ENCODE results near the gene PHLDB2.
A peak's percentile ranks its signal among the peaks of the same experiment; 100 is the strongest.

The PHLDB2 gene

GRCh38 chr3:111970376-111970775 is 111.3 kb downstream of the PHLDB2 start:
- TF ChIP-seq, protein P1, sequence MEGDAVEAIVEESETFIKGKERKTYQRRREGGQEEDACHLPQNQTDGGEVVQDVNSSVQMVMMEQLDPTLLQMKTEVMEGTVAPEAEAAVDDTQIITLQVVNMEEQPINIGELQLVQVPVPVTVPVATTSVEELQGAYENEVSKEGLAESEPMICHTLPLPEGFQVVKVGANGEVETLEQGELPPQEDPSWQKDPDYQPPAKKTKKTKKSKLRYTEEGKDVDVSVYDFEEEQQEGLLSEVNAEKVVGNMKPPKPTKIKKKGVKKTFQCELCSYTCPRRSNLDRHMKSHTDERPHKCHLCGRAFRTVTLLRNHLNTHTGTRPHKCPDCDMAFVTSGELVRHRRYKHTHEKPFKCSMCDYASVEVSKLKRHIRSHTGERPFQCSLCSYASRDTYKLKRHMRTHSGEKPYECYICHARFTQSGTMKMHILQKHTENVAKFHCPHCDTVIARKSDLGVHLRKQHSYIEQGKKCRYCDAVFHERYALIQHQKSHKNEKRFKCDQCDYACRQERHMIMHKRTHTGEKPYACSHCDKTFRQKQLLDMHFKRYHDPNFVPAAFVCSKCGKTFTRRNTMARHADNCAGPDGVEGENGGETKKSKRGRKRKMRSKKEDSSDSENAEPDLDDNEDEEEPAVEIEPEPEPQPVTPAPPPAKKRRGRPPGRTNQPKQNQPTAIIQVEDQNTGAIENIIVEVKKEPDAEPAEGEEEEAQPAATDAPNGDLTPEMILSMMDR (IDR thresholded peaks at IDR 0.05; ENCODE audit: low read depth, low read length, missing control alignments), result no peak
- DNase-seq (ENCODE audit: low read depth), result no peak
- in situ Hi-C loops (cut with HindIII; ENCODE audit: low sequenced_read_pairs), result loop anchor here (25.0 kb wide), 1 partner anchor 258 kb away; no protein-coding TSS in a partner anchor
- H3K4me3 ChIP-seq (ENCODE audit: low read depth, low read length), result no peak overlapping the region

GRCh38 chr3:111971533-111972130 is 112.6 kb downstream of the PHLDB2 start:
- no peak overlapping the region for H3K4me3 ChIP-seq (ENCODE audit: low read depth, low read length)
- in situ Hi-C loops (cut with HindIII; ENCODE audit: low sequenced_read_pairs), result loop anchor here (25.0 kb wide), 1 partner anchor 259 kb away; no protein-coding TSS in a partner anchor
- no peak for DNase-seq (ENCODE audit: low read depth)
- TF ChIP-seq, protein P1 (IDR thresholded peaks at IDR 0.05; ENCODE audit: low read depth, low read length, missing control alignments), result no peak

DNA sequence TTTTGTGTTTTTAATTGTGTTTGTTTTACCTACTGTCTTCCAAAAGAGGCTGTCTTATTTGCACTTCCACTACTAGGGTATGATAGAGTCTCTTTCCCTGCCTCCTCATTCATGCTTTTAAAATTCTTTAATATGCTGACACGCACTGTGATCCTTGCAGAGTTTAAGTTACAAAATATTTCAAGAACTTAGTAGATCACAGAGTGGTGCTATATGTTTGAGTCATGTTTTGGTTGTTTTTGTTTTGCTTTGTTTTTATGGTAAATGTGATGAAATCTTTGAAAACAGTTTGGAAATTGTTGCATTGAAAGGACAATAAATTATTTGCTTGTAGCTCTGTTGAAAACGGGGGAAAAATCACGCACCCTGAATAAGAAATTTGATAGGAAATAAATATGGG is 113.8 kb downstream of the PHLDB2 start:
- DNase-seq (ENCODE audit: low read depth), result no peak
- no peak overlapping the region for H3K4me3 ChIP-seq (ENCODE audit: low read depth, low read length)
- in situ Hi-C loops (cut with HindIII; ENCODE audit: low sequenced_read_pairs), result loop anchor here (25.0 kb wide), 1 partner anchor 261 kb away; no protein-coding TSS in a partner anchor
- TF ChIP-seq, protein P1 (IDR thresholded peaks at IDR 0.05; ENCODE audit: low read depth, low read length, missing control alignments), result no peak

DNA sequence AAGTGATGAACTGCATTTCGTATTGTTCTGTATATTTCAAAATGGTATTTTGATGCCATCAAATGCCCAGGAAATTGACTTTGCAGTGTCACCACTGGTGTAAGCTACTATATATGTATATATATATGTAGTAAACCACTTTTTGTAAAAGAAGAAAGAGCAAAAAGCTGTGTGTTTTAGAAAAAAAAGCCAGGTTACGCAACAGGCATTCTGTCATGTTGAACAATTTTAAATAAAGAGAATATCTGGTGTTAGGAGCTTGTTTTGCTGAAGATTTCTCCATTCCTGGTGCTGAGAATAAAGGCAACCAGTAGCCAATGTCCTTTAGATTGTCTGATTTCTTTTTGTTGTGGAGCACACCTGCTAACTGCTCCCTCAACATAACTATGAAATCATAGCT is 116.1 kb downstream of the PHLDB2 start:
- no peak for DNase-seq (ENCODE audit: low read depth)
- TF ChIP-seq, protein P1 (IDR thresholded peaks at IDR 0.05; ENCODE audit: low read depth, low read length, missing control alignments), result no peak
- in situ Hi-C loops (cut with HindIII; ENCODE audit: low sequenced_read_pairs), result no loop called here
- no peak overlapping the region for H3K4me3 ChIP-seq (ENCODE audit: low read depth, low read length)

GRCh38 chr3:111976254-111976653 is 117.2 kb downstream of the PHLDB2 start:
- no peak for DNase-seq (ENCODE audit: low read depth)
- no peak overlapping the region for H3K4me3 ChIP-seq (ENCODE audit: low read depth, low read length)
- in situ Hi-C loops (cut with HindIII; ENCODE audit: low sequenced_read_pairs), result no loop called here
- TF ChIP-seq, protein P1 (IDR thresholded peaks at IDR 0.05; ENCODE audit: low read depth, low read length, missing control alignments), result no peak

DNA sequence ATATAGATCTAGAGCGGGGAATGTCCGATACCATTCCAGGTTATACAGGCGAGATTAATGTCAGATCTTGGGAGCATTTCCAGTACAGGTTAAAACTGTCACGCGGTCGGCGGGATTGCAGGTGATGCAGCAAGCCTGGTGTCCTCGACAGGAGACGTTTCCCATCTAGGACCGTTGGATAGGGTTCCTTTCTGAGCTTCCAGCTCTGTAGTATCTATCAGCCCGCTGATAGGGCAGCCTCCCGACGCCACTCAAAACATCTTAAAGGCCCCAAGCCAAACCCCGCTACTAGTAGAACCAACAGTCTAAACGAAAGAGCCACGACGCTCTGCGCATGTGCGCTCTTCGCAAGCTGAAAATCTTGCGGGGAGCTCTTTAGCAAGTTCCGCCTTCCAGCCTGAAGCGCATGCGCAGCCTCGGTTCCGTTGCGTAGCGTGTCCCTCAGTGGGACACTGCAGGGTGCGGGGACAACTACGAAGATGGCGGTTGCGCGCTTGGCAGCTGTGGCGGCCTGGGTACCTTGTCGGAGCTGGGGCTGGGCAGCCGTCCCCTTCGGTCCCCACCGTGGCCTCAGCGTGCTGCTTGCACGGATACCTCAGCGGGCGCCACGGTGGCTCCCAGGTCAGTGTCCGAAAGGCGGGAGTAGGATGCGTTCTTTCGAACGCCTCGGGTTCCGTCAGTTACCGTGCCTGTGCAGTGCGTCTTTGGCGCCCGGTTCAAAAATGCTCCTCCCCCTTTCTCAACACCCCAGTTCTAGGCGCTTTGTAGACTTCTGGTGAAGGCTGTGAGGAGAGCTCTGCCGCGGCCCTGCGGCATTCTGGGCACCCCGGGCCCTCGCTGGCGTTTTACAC is 119.7 kb downstream of the PHLDB2 start, which contains the start of gene ABHD10:
TSS of gene ABHD10 (plus strand) at position 444 of the 851 bp plus-strand sequence. CDS start at position 480, 36 bp downstream.
- in situ Hi-C loops (cut with HindIII; ENCODE audit: low sequenced_read_pairs), result no loop called here
- peak; percentile 95 for DNase-seq (ENCODE audit: low read depth)
- H3K4me3 ChIP-seq (ENCODE audit: low read depth, low read length), result peak within 1 kb of the TSS; percentile 68
- TF ChIP-seq, protein P1 (IDR thresholded peaks at IDR 0.05; ENCODE audit: low read depth, low read length, missing control alignments), result no peak
